CD14-positive monocyte (primary cell): ENCODE data around the gene OAS1. TPM values are rescaled to one million over a fixed set of nuclear protein-coding genes. Genes with fewer than 3 reads are reported as not detected.

Source experiments
- DNase-seq, 3 donors: peaks; one replicate each; pipeline ENCODE4 v3.0.0-alpha.2; 2011 to 2022
- H2AFZ ChIP-seq: 2 replicates; pipeline ENCODE4 v1.6.0; 2012; ENCODE audit warnings: mild to moderate bottlenecking, low read depth, low read length, inconsistent platforms; ENCODE audit not compliant: insufficient read depth, poor library complexity, severe bottlenecking
- H3K27ac ChIP-seq, 2 donors: 1 replicate in 1 of 2; 2 replicates in 1 of 2; pipeline ENCODE4 v1.5.1; 2012 to 2013; ENCODE audit warnings: low read length in 2 of 2, control low read depth in 1 of 2, inconsistent platforms in 1 of 2, low read depth in 1 of 2, mild to moderate bottlenecking in 1 of 2
- H3K27me3 ChIP-seq, 2 donors: one replicate each; pipeline versions ENCODE4 v1.6.0 to v1.6.1; 2011 to 2013; ENCODE audit warnings: low read length in 2 of 2; ENCODE audit not compliant: control insufficient read depth in 2 of 2, insufficient read depth in 2 of 2
- H3K36me3 ChIP-seq, 2 donors: replicated peaks in 1 of 2; 1 replicate in 1 of 2; 2 replicates in 1 of 2; pipeline versions ENCODE4 v1.5.1 to v1.6.1; 2012 to 2013; ENCODE audit warnings: low read length in 2 of 2, control low read depth in 1 of 2, inconsistent platforms in 1 of 2, mild to moderate bottlenecking in 1 of 2; ENCODE audit not compliant: insufficient read depth in 2 of 2, control insufficient read depth in 1 of 2
- H3K4me1 ChIP-seq, 2 donors: 1 replicate in 1 of 2; 2 replicates in 1 of 2; pipeline versions ENCODE4 v1.5.1 to v1.6.1; 2012 to 2013; ENCODE audit warnings: low read length in 2 of 2, control low read depth in 1 of 2, inconsistent platforms in 1 of 2, mild to moderate bottlenecking in 1 of 2, moderate library complexity in 1 of 2; ENCODE audit not compliant: insufficient read depth in 2 of 2, control insufficient read depth in 1 of 2
- H3K4me2 ChIP-seq: replicated peaks from 2 replicates; pipeline ENCODE3; 2012; ENCODE audit warnings: low read length, moderate library complexity, mild to moderate bottlenecking; ENCODE audit not compliant: poor library complexity, severe bottlenecking; ENCODE audit errors: extremely low read depth
- H3K4me3 ChIP-seq, 3 experiments: fragments of 200-600 bp in 1 of 3; sonication (generic) in 1 of 3; replicated peaks in 1 of 3; 1 replicate in 2 of 3; 2 replicates in 1 of 3; pipeline ENCODE4 v1.5.1; 2011 to 2013; ENCODE audit warnings: low read length in 3 of 3, mild to moderate bottlenecking in 3 of 3, control low read depth in 2 of 3, low read depth in 2 of 3, inconsistent platforms in 1 of 3, moderate library complexity in 1 of 3
- H3K79me2 ChIP-seq: 2 replicates; pipeline ENCODE4 v1.6.0; 2012; ENCODE audit warnings: mild to moderate bottlenecking, control low read depth, inconsistent platforms, low read length, moderate library complexity; ENCODE audit not compliant: insufficient read depth
- H3K9ac ChIP-seq: 2 replicates; pipeline ENCODE4 v1.6.0; 2017; ENCODE audit warnings: low read length, mild to moderate bottlenecking; ENCODE audit not compliant: insufficient read depth, poor library complexity, severe bottlenecking
- H3K9me3 ChIP-seq, 2 donors: replicated peaks in 1 of 2; 1 replicate in 1 of 2; 2 replicates in 1 of 2; pipeline versions ENCODE4 v1.5.1 to v1.6.1; 2012 to 2013; ENCODE audit warnings: low read length in 2 of 2, control low read depth in 1 of 2; ENCODE audit not compliant: control insufficient read depth in 1 of 2, insufficient read depth in 1 of 2
- H4K20me1 ChIP-seq: 2 replicates; pipeline ENCODE4 v1.6.0; 2012; ENCODE audit warnings: mild to moderate bottlenecking, low read length, control low read depth, moderate library complexity; ENCODE audit not compliant: insufficient read depth
- H3K27ac Mint-ChIP-seq, 7 donors: one replicate each; pipeline ENCODE4 v1.8.0; 2020; ENCODE audit warnings: mild to moderate bottlenecking in 7 of 7, mixed read lengths in 7 of 7, moderate library complexity in 6 of 7, inconsistent platforms in 2 of 7
- H3K27me3 Mint-ChIP-seq, 3 donors: one replicate each; pipeline ENCODE4 v1.8.0; 2021 to 2022; ENCODE audit warnings: low read depth in 3 of 3, mild to moderate bottlenecking in 3 of 3, mixed read lengths in 3 of 3, moderate library complexity in 3 of 3, inconsistent platforms in 1 of 3
- H3K36me3 Mint-ChIP-seq, 2 donors: one replicate each; pipeline ENCODE4 v1.8.0; 2020; ENCODE audit warnings: mixed read lengths in 2 of 2, inconsistent platforms in 1 of 2, mild to moderate bottlenecking in 1 of 2
- H3K4me1 Mint-ChIP-seq: one replicate; pipeline ENCODE4 v1.8.0; 2020; ENCODE audit warnings: mild to moderate bottlenecking, mixed read lengths
- H3K4me3 Mint-ChIP-seq, 2 donors: one replicate each; pipeline ENCODE4 v1.8.0; 2020; ENCODE audit warnings: mild to moderate bottlenecking in 2 of 2, mixed read lengths in 2 of 2, moderate library complexity in 1 of 2
- H3K9me3 Mint-ChIP-seq, 7 donors: one replicate each; pipeline ENCODE4 v1.8.0; 2020 to 2022; ENCODE audit warnings: mixed read lengths in 7 of 7, mild to moderate bottlenecking in 6 of 7, moderate library complexity in 6 of 7, inconsistent platforms in 2 of 7
- CTCF ChIP-seq: fragments of 200-600 bp; IDR thresholded peaks from one replicate; pipeline ENCODE4 v1.8.0; 2022; ENCODE audit warnings: antibody characterized with exemption, mild to moderate bottlenecking
- WGBS: methylation state at CpG from one replicate; pipeline ENCODE4 v1.1.5; 2013; ENCODE audit warnings: missing lambda C conversion rate; ENCODE audit not compliant: insufficient coverage; 5-methylcytosine and 5-hydroxymethylcytosine counted together
- intact Hi-C, 2 donors: fragments of 100-400 bp; cut with micrococcal nuclease; formaldehyde crosslinking; loops; one replicate each; pipeline versions ENCODE4 v1.15.0 to v1.15.1; 2023
- polyA plus RNA-seq, 3 donors: library from polyadenylated mRNA; depleted of rRNA in 1 of 3; unstranded in 2 of 3; stranded (reverse) in 1 of 3; fragments of 300-500 nt in 2 of 3; fragments of >200 nt in 1 of 3; fragmentation: Illumina TruSeq in 2 of 3; gene quantifications; 1 replicate in 2 of 3; 2 replicates in 1 of 3; pipeline ENCODE4 v1.2.3, GENCODE V29; 2012 to 2021

The OAS1 gene
- polyA plus RNA-seq, 3 donors: 111 to 237 (median 237) TPM

GRCh38 chr12:112908548-112908947 is 1.8 kb downstream of the OAS1 start:
- TF ChIP-seq CTCF: no peak
- Mint-ChIP-seq H3K4me1 (peaks cover 69% of the 10 kb centered on the region), H3K27me3 (peaks cover 0 to 4% (median 1%) of the 10 kb centered on the region in 3 donors), H3K36me3 (peaks cover 53% of the 10 kb centered on the region in 2 donors), H3K27ac (peak overlapping the region; percentile 67 to 99 (median 77)), H3K4me3 (peak overlapping the region; percentile 96 to 98), H3K9me3 (peaks cover 17 to 28% (median 22%) of the 10 kb centered on the region in 7 donors)
- H3K27me3 ChIP-seq: no peaks in the 10 kb centered on the region
- H3K9ac ChIP-seq: peak overlapping the region; percentile 15
- peaks cover 46 to 51% of the 10 kb centered on the region in 2 donors for H3K36me3 ChIP-seq
- DNase-seq: no peak
- 100% methylated on average over 1 of the region's 12 CpGs for WGBS
- H3K79me2 ChIP-seq: peaks cover 49% of the 10 kb centered on the region
- intact Hi-C loops: loop anchor here (5.0 to 10.0 kb wide), 3 partner anchors 69 to 276 kb away; partner anchors contain the start of genes DDX54 (in 1 of the 2), OAS2 (in 1 of the 2) and RITA1 (in 1 of the 2)
- peaks cover 56 to 57% of the 10 kb centered on the region in 2 donors for H3K4me1 ChIP-seq
- peaks cover 7 to 23% of the 10 kb centered on the region in 2 donors for H3K9me3 ChIP-seq
- H2AFZ ChIP-seq: no peak overlapping the region
- H4K20me1 ChIP-seq: peaks cover 61% of the 10 kb centered on the region
- H3K4me2 ChIP-seq: peak overlapping the region; percentile 92
- H3K27ac ChIP-seq: peak overlapping the region; percentile 51 to 87
- H3K4me3 ChIP-seq: peak overlapping the region; percentile 95 to 100 (median 96)

- no CpG with 5 or more reads among the region's 4 CpGs for WGBS
- peak overlapping the region in 1 of 2 donors; percentile 33 for H3K4me3 Mint-ChIP-seq
- peaks cover 60 to 64% of the 10 kb centered on the region in 2 donors for H3K36me3 Mint-ChIP-seq
- peak overlapping the region in 1 of 3 experiments; percentile 96 for H3K4me3 ChIP-seq
- H3K4me1 Mint-ChIP-seq: peaks cover 66% of the 10 kb centered on the region
- peaks cover 56 to 57% of the 10 kb centered on the region in 2 donors for H3K4me1 ChIP-seq
- no peak for DNase-seq
- no peaks in the 10 kb centered on the region for H3K27me3 ChIP-seq
- peaks cover 17 to 34% (median 22%) of the 10 kb centered on the region in 7 donors for H3K9me3 Mint-ChIP-seq
- H3K9ac ChIP-seq: no peak overlapping the region
- H3K9me3 ChIP-seq: peaks cover 7 to 23% of the 10 kb centered on the region in 2 donors
- no peak overlapping the region for H3K4me2 ChIP-seq
- H3K36me3 ChIP-seq: peaks cover 48 to 57% of the 10 kb centered on the region in 2 donors
- TF ChIP-seq CTCF: no peak
- intact Hi-C loops: loop anchor here (5.0 to 10.0 kb wide), 3 partner anchors 68 to 275 kb away; partner anchors contain the start of genes DDX54 (in 1 of the 2), OAS2 (in 1 of the 2) and RITA1 (in 1 of the 2)
- H4K20me1 ChIP-seq: peaks cover 70% of the 10 kb centered on the region
- H3K27ac ChIP-seq: peak overlapping the region in 1 of 2 donors; percentile 87
- peak overlapping the region in 3 of 7 donors; percentile 24 to 65 (median 31) for H3K27ac Mint-ChIP-seq
- no peak overlapping the region for H2AFZ ChIP-seq
- peaks cover 49% of the 10 kb centered on the region for H3K79me2 ChIP-seq
- H3K27me3 Mint-ChIP-seq: peaks cover 0 to 4% (median 1%) of the 10 kb centered on the region in 3 donors
These were observed 2.9 kb downstream of the OAS1 start for GRCh38 chr12:112909693-112910092.
